Right lobe of liver (tissue), 4 donors: Measurements from ENCODE around the gene TGFBR1.

Source experiments
- CTCF ChIP-seq, 4 donors: fragments of 200-600 bp in 3 of 4; fragments of 450-650 bp in 1 of 4; IDR thresholded peaks; one replicate each; pipeline versions ENCODE4 v1.5.1 to v1.8.0; 2016 to 2022; ENCODE audit warnings: antibody characterized with exemption in 4 of 4, mild to moderate bottlenecking in 2 of 4
- POLR2A ChIP-seq: fragments of 450-650 bp; IDR thresholded peaks from one replicate; pipeline ENCODE4 v1.6.1; 2017; ENCODE audit warnings: antibody characterized with exemption, mild to moderate bottlenecking
- donor health status: DM: no; HTN: no; CAD: no.
- donor health status: DM: no; HTN: no; CAD: no.
- donor health status: DM: no; HTN: yes; CAD: no.

GRCh38 chr9:99138424-99139284 lies 33.7 kb downstream of the TGFBR1 start:
- TF ChIP-seq CTCF (IDR thresholded peaks at IDR 0.05): no peak
- no peak for TF ChIP-seq POLR2A
